Measurements from ENCODE around the gene DDX3X. TPM values are rescaled to one million over a fixed set of nuclear protein-coding genes. Genes with fewer than 3 reads are reported as not detected.
A peak's percentile ranks its signal among the peaks of the same experiment; 100 is the strongest.

DDX3X gene
- total and polyA plus RNA-seq, 9 of the 15 experiments (the other 6 are each of a cell fraction or from before 2014, with no cell fraction given) = 51.3 to 232 (median 138) TPM

DNA sequence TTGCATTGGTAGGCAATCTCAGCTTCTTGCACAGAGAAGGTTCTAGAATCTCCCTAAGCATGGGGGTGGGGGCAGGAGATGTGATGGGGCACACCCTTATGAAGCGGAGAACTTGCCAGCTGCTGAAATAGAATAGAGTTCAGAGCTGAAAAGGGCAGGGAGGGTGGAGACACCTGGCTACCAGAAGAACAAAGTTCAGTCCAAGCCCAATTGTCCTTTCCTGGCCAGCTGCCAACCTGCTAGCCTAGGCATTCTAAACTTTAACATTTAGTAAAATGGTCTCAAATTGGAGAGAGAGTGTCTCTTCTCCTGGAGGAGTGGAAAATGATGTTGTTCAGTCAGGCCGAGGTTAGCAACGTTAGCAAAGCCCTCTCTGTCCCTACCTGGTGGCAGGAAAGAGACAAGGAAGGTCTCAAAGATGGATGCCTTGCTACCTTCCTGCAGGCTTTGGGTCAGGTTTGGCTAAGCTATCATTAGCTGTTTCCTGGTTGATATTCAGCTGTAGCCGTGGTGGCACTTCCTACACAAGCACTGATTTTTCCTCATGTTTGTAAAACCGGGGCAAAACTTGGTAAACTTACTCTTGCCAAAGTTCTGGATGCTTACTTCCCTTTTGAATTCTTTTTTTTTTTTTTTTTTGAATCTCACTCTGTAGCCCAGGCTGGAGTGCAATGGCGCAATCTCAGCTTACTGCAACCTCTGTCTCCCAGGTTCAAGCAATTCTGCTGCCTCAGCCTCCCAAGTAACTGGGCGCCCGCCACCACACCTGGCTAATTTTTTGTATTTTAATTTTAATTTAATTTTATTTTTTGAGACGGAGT, 78.5 kb downstream of the DDX3X start:
- Histone ChIP-seq H3K9me3 (replicated peaks; ENCODE audit: control insufficient read depth, insufficient read depth, low read depth, low read length) (no peaks in the 10 kb centered on the region), H3K79me2 (ENCODE audit: control insufficient read depth, insufficient read depth, low read length) (no peaks in the 10 kb centered on the region), H3K4me1 (replicated peaks in 1 of 2; ENCODE audit: control insufficient read depth in 2 of 2, insufficient read depth in 2 of 2, low read length in 2 of 2) (no peaks in the 10 kb centered on the region; a peak in 1 of 5 replicates), H3K27me3 (ENCODE audit: control insufficient read depth in 2 of 2, insufficient read depth in 2 of 2, low read length in 2 of 2) (no peaks in the 10 kb centered on the region), H3K4me2 (ENCODE audit: insufficient read depth, low read length) (no peak overlapping the region), H3K9ac (ENCODE audit: insufficient read depth in 1 of 2, low read depth in 2 of 2, low read length in 2 of 2) (no peak overlapping the region), H4K20me1 (replicated peaks; ENCODE audit: control insufficient read depth, insufficient read depth, low read length) (no peaks in the 10 kb centered on the region), H2AFZ (ENCODE audit: low read depth, low read length) (no peak overlapping the region), H3K4me3 (no peak overlapping the region), H3K36me3 (ENCODE audit: control insufficient read depth, insufficient read depth, low read length) (no peaks in the 10 kb centered on the region), H3K27ac (ENCODE audit: extremely low read depth, low read depth, low read length) (no peak overlapping the region), H3K9me1 (ENCODE audit: control insufficient read depth, insufficient read depth, low read length) (no peaks in the 10 kb centered on the region)
- CTCF ChIA-PET (ENCODE audit: low intra/inter-chr PET ratio) = no interaction called here
- FAIRE-seq (no peak), ATAC-seq (peak; percentile 59), DNase-seq (ENCODE audit: extremely low read depth in 1 of 4, low spot score in 3 of 4) (peak in 1 of 4 experiments; percentile 4)
- WGBS (ENCODE audit: insufficient coverage, low coverage, missing lambda C conversion rate) = 37% methylated on average over 8 of the region's 9 CpGs
- intact Hi-C loops (cut with micrococcal nuclease) = no loop called here
- TF ChIP-seq NFIC (IDR thresholded peaks at IDR 0.05) (peak; percentile 91), HDAC6 (IDR thresholded peaks at IDR 0.05; ENCODE audit: low read depth, low read length) (no peak), CTCF (IDR thresholded peaks at IDR 0.05 in 2 of 3, conservative IDR thresholded peaks at IDR 0.05 in 1 of 3; ENCODE audit: insufficient read depth in 2 of 3, low read depth in 1 of 3, low read length in 3 of 3) (0 out of 6 replicates have a peak, but pooled peaks of 1 of the 3 experiments have one; percentile 1), ZSCAN32 (CRISPR knock-in tag; IDR thresholded peaks at IDR 0.05) (no peak), NFIX (CRISPR knock-in tag; IDR thresholded peaks at IDR 0.05; ENCODE audit: low read depth) (peak; percentile 48; the same call in 1 of the 2 replicates)
- BruUV-seq (replicated peaks) = no TSS peak
- in situ Hi-C loops (cut with MboI) = no loop called here
- POLR2A ChIA-PET = no interaction called here

Small RNAs within 50 kb of the gene (small RNA-seq; reads per million reads assigned to genes)
- not detected for gene RF00019
- not detected for gene RNA5SP502

Other genes starting within 250 kb of the DDX3X start
- 29.0 and 29.5 TPM in 2 replicates for gene USP9X, start 248.7 kb upstream of the DDX3X start, total RNA-seq (2014; rRNA removed)
- gene USP9X, start 248.7 kb upstream of the DDX3X start, total RNA-seq (2014; rRNA removed; fragmentation: Illumina TruSeq; extraction: Trizol) = 47.8 and 53.8 TPM in 2 replicates
- gene USP9X, start 248.7 kb upstream of the DDX3X start, total RNA-seq (2015; rRNA removed; fragmentation: Illumina TruSeq; extraction: Trizol) = 31.9 and 33.1 TPM in 2 replicates
- 44.9 and 45.7 TPM in 2 replicates for gene USP9X, start 248.7 kb upstream of the DDX3X start, total RNA-seq (2021)
- 26.1 and 40.1 TPM in 2 replicates for gene USP9X, start 248.7 kb upstream of the DDX3X start, polyA plus RNA-seq (2011; rRNA removed)
- gene USP9X, start 248.7 kb upstream of the DDX3X start, polyA plus RNA-seq (2014; fragmentation: Illumina TruSeq; extraction: Trizol) = 29.4 and 31.0 TPM in 2 replicates
- gene USP9X, start 248.7 kb upstream of the DDX3X start, polyA plus RNA-seq (2014; fragmentation: Nextera tagmentation; extraction: Ambion mirVana) = 10 to 100 TPM; 10.9 to 15.2 TPM
- 19.0 and 21.4 TPM in 2 replicates for gene USP9X, start 248.7 kb upstream of the DDX3X start, polyA plus RNA-seq (2014; rRNA removed)
- not detected in 2 replicates for gene NYX, start 113.2 kb downstream of the DDX3X start, total RNA-seq (2014; rRNA removed)
- not detected in 2 replicates for gene NYX, start 113.2 kb downstream of the DDX3X start, total RNA-seq (2014; rRNA removed; fragmentation: Illumina TruSeq; extraction: Trizol)
- not detected in 2 replicates for gene NYX, start 113.2 kb downstream of the DDX3X start, total RNA-seq (2015; rRNA removed; fragmentation: Illumina TruSeq; extraction: Trizol)
- gene NYX, start 113.2 kb downstream of the DDX3X start, total RNA-seq (2021) = not detected in 2 replicates
- not detected in 2 replicates for gene NYX, start 113.2 kb downstream of the DDX3X start, polyA plus RNA-seq (2011; rRNA removed)
- gene NYX, start 113.2 kb downstream of the DDX3X start, polyA plus RNA-seq (2014; fragmentation: Illumina TruSeq; extraction: Trizol) = not detected in 2 replicates
- not detected for gene NYX, start 113.2 kb downstream of the DDX3X start, polyA plus RNA-seq (2014; fragmentation: Nextera tagmentation; extraction: Ambion mirVana)
- not detected in 2 replicates for gene NYX, start 113.2 kb downstream of the DDX3X start, polyA plus RNA-seq (2014; rRNA removed)